HEK293 (cell line): ENCODE results near the gene NUBPL.

Experiments
- CTCF ChIA-PET: fragments of 350-600 bp; formaldehyde crosslinking; extraction: SDS; loops from one replicate; lab custom pipeline; 2021; ENCODE audit warnings: antibody characterized with exemption; lab: Yijun Ruan, JAX
- POLR2A ChIA-PET: fragments of 300-600 bp; formaldehyde crosslinking; extraction: SDS; loops from one replicate; lab custom pipeline; 2020; ENCODE audit warnings: antibody characterized with exemption, inconsistent platforms; lab: Yijun Ruan, JAX
- H3K27ac ChIP-seq: fragments of 200-500 bp; sonication (Bioruptor generic); 2 replicates; pipeline ENCODE4 v1.5.1; 2014; ENCODE audit warnings: low read depth, low read length, control low read depth, inconsistent platforms; ENCODE audit errors: extremely low read depth
- H3K36me3 ChIP-seq, 2 experiments: fragments of 200-500 bp in 1 of 2; sonication (Bioruptor generic) in 1 of 2; 1 replicate in 1 of 2; 2 replicates in 1 of 2; pipeline ENCODE4 v1.5.1; 2014 to 2017; ENCODE audit warnings: inconsistent platforms in 2 of 2, low read length in 2 of 2; ENCODE audit not compliant: control insufficient read depth in 2 of 2, insufficient read depth in 1 of 2
- H3K4me1 ChIP-seq: fragments of 200-500 bp; sonication (Bioruptor generic); 2 replicates; pipeline ENCODE4 v1.5.1; 2014; ENCODE audit warnings: mild to moderate bottlenecking, low read length, inconsistent platforms; ENCODE audit not compliant: control insufficient read depth, insufficient read depth
- H3K4me3 ChIP-seq: 2 replicates; pipeline ENCODE4 v1.5.1; 2011; ENCODE audit warnings: low read depth, mild to moderate bottlenecking, control low read depth, low read length, moderate library complexity
- H3K9me3 ChIP-seq: fragments of 200-500 bp; sonication (Bioruptor generic); 2 replicates; pipeline ENCODE4 v1.5.1; 2014; ENCODE audit warnings: low read depth, low read length, inconsistent platforms; ENCODE audit not compliant: control insufficient read depth, insufficient read depth
- EGR2 ChIP-seq: fragments of 450-650 bp; formaldehyde crosslinking; IDR thresholded peaks from 2 replicates; pipeline ENCODE4 v1.5.1; 2016; ENCODE audit warnings: low read depth, missing biosample characterization, missing genetic modification characterization
- KLF1 ChIP-seq: fragments of 450-650 bp; formaldehyde crosslinking; IDR thresholded peaks from 2 replicates; pipeline ENCODE4 v1.5.1; 2016; ENCODE audit warnings: missing biosample characterization, missing genetic modification characterization
- PBX3 ChIP-seq: sonication (generic); formaldehyde crosslinking; IDR thresholded peaks from 2 replicates; pipeline ENCODE4 v1.8.1; 2022; ENCODE audit warnings: mild to moderate bottlenecking, moderate library complexity, missing genetic modification reagents
- SCRT1 ChIP-seq: fragments of 450-650 bp; formaldehyde crosslinking; IDR thresholded peaks from 2 replicates; pipeline ENCODE4 v1.5.1; 2016; ENCODE audit warnings: missing biosample characterization, missing genetic modification characterization, borderline replicate concordance
- SCRT2 ChIP-seq: fragments of 450-650 bp; formaldehyde crosslinking; IDR thresholded peaks from 2 replicates; pipeline ENCODE4 v1.5.1; 2016; ENCODE audit warnings: missing biosample characterization, missing genetic modification characterization
- ZBTB11 ChIP-seq: fragments of 450-650 bp; formaldehyde crosslinking; conservative IDR thresholded peaks from 2 replicates; pipeline ENCODE4 v1.5.1; 2016; ENCODE audit warnings: low read depth, missing biosample characterization, missing genetic modification characterization
- ZBTB8A ChIP-seq: fragments of 450-650 bp; formaldehyde crosslinking; IDR thresholded peaks from 2 replicates; pipeline ENCODE4 v1.5.1; 2016; ENCODE audit warnings: missing biosample characterization, missing genetic modification characterization
- ZEB2 ChIP-seq: fragments of 450-650 bp; formaldehyde crosslinking; IDR thresholded peaks from 2 replicates; pipeline ENCODE4 v1.5.1; 2016; ENCODE audit warnings: missing biosample characterization, missing genetic modification characterization
- ZNF140 ChIP-seq: fragments of 450-650 bp; formaldehyde crosslinking; IDR thresholded peaks from 2 replicates; pipeline ENCODE4 v1.5.1; 2016; ENCODE audit warnings: missing biosample characterization, missing genetic modification characterization
- ZNF155 ChIP-seq: fragments of 450-650 bp; formaldehyde crosslinking; IDR thresholded peaks from 2 replicates; pipeline ENCODE4 v1.5.1; 2016; ENCODE audit warnings: missing biosample characterization, missing genetic modification characterization
- ZNF16 ChIP-seq: fragments of 450-650 bp; formaldehyde crosslinking; IDR thresholded peaks from 2 replicates; pipeline ENCODE4 v1.5.1; 2016; ENCODE audit warnings: low read depth, missing biosample characterization, missing genetic modification characterization
- ZNF2 ChIP-seq: fragments of 450-650 bp; formaldehyde crosslinking; IDR thresholded peaks from 2 replicates; pipeline ENCODE4 v1.5.1; 2016; ENCODE audit warnings: missing biosample characterization, missing genetic modification characterization
- ZNF211 ChIP-seq: fragments of 450-650 bp; formaldehyde crosslinking; IDR thresholded peaks from 2 replicates; pipeline ENCODE4 v1.5.1; 2016; ENCODE audit warnings: low read depth, missing biosample characterization, missing genetic modification characterization
- ZNF214 ChIP-seq: fragments of 450-650 bp; formaldehyde crosslinking; IDR thresholded peaks from 2 replicates; pipeline ENCODE4 v1.5.1; 2017; ENCODE audit warnings: missing biosample characterization, mild to moderate bottlenecking, missing genetic modification characterization, borderline replicate concordance
- ZNF24 ChIP-seq: fragments of 450-650 bp; formaldehyde crosslinking; IDR thresholded peaks from 2 replicates; pipeline ENCODE4 v1.5.1; 2016; ENCODE audit warnings: missing biosample characterization, missing genetic modification characterization
- ZNF292 ChIP-seq: fragments of 450-650 bp; formaldehyde crosslinking; IDR thresholded peaks from 2 replicates; pipeline ENCODE4 v1.5.1; 2016; ENCODE audit warnings: low read depth, missing biosample characterization, missing genetic modification characterization, borderline replicate concordance
- ZNF324 ChIP-seq: fragments of 450-650 bp; formaldehyde crosslinking; IDR thresholded peaks from 2 replicates; pipeline ENCODE4 v1.5.1; 2016; ENCODE audit warnings: missing biosample characterization, missing genetic modification characterization
- ZNF354C ChIP-seq: fragments of 450-650 bp; formaldehyde crosslinking; IDR thresholded peaks from 2 replicates; pipeline ENCODE4 v1.5.1; 2016; ENCODE audit warnings: missing biosample characterization, missing genetic modification characterization, low read depth, borderline replicate concordance
- ZNF37A ChIP-seq: fragments of 450-650 bp; IDR thresholded peaks from 2 replicates; pipeline ENCODE4 v1.5.1; 2018; ENCODE audit warnings: missing biosample characterization, missing genetic modification characterization
- ZNF571 ChIP-seq: fragments of 450-650 bp; formaldehyde crosslinking; IDR thresholded peaks from 2 replicates; pipeline ENCODE4 v1.5.0; 2017; ENCODE audit warnings: missing biosample characterization, missing genetic modification characterization
- ZNF610 ChIP-seq: fragments of 450-650 bp; formaldehyde crosslinking; IDR thresholded peaks from 2 replicates; pipeline ENCODE4 v1.5.1; 2016; ENCODE audit warnings: missing biosample characterization, missing genetic modification characterization, borderline replicate concordance
- ZNF624 ChIP-seq: fragments of 450-650 bp; formaldehyde crosslinking; IDR thresholded peaks from 2 replicates; pipeline ENCODE4 v1.5.1; 2017; ENCODE audit warnings: missing biosample characterization, missing genetic modification characterization
- ZNF660 ChIP-seq: fragments of 450-650 bp; IDR thresholded peaks from 2 replicates; pipeline ENCODE4 v1.5.1; 2018; ENCODE audit warnings: missing biosample characterization, mild to moderate bottlenecking, missing genetic modification characterization
- ZNF677 ChIP-seq: fragments of 450-650 bp; IDR thresholded peaks from 2 replicates; pipeline ENCODE4 v1.5.0; 2018; ENCODE audit warnings: missing biosample characterization, mild to moderate bottlenecking, missing genetic modification characterization, moderate library complexity
- ZNF76 ChIP-seq: fragments of 450-650 bp; formaldehyde crosslinking; IDR thresholded peaks from 2 replicates; pipeline ENCODE4; 2016; ENCODE audit warnings: low read depth, missing biosample characterization, missing genetic modification characterization, borderline replicate concordance
- ZSCAN16 ChIP-seq: fragments of 450-650 bp; formaldehyde crosslinking; IDR thresholded peaks from 2 replicates; pipeline ENCODE4 v1.5.1; 2016; ENCODE audit warnings: missing biosample characterization, missing genetic modification characterization
- ZSCAN30 ChIP-seq: fragments of 450-650 bp; IDR thresholded peaks from 2 replicates; pipeline ENCODE4 v1.5.1; 2018; ENCODE audit warnings: missing biosample characterization, mild to moderate bottlenecking, missing genetic modification characterization, moderate library complexity

NUBPL gene

GRCh38 chr14:31893221-31893757 is 332.1 kb downstream of the NUBPL start:
- Histone ChIP-seq H3K4me1 (no peaks in the 10 kb centered on the region), H3K27ac (no peak overlapping the region), H3K4me3 (no peak overlapping the region), H3K9me3 (no peaks in the 10 kb centered on the region), H3K36me3 (no peaks in the 10 kb centered on the region)
- CTCF ChIA-PET: no interaction called here
- POLR2A ChIA-PET: no interaction called here
- TF ChIP-seq ZNF140 (tag by site-specific recombination) (no peak), ZNF24 (tag by site-specific recombination) (no peak), ZNF76 (no peak), ZNF324 (no peak), ZNF214 (tag by site-specific recombination) (no peak), ZNF155 (tag by site-specific recombination) (no peak), ZNF677 (no peak), PBX3 (CRISPR knock-in tag) (no peak), ZNF16 (tag by site-specific recombination) (no peak), ZNF610 (tag by site-specific recombination) (no peak), ZNF624 (tag by site-specific recombination) (no peak), ZNF37A (tag by site-specific recombination) (no peak), EGR2 (tag by site-specific recombination) (no peak), ZSCAN16 (tag by site-specific recombination) (no peak), ZBTB8A (tag by site-specific recombination) (no peak), ZNF292 (no peak), ZNF660 (no peak), ZNF211 (tag by site-specific recombination) (no peak), SCRT2 (tag by site-specific recombination) (no peak), ZSCAN30 (no peak)

GRCh38 chr14:31894351-31894750 is 333.1 kb downstream of the NUBPL start:
- CTCF ChIA-PET: no interaction called here

More at GRCh38 chr14:31894351-31894750, 333.1 kb downstream of the NUBPL start:
- H3K4me1 ChIP-seq: no peaks in the 10 kb centered on the region
- H3K36me3 ChIP-seq: no peaks in the 10 kb centered on the region
- H3K4me3 ChIP-seq: no peak overlapping the region
- no peaks in the 10 kb centered on the region for H3K9me3 ChIP-seq
- H3K27ac ChIP-seq: no peak overlapping the region
- TF ChIP-seq SCRT1 (tag by site-specific recombination): no peak
- TF ChIP-seq ZEB2 (tag by site-specific recombination): no peak
- TF ChIP-seq ZNF16 (tag by site-specific recombination): no peak
- no peak for TF ChIP-seq ZNF354C
- no peak for TF ChIP-seq ZBTB11 (tag by site-specific recombination)
- no peak for TF ChIP-seq ZNF155 (tag by site-specific recombination)
- TF ChIP-seq ZNF2 (tag by site-specific recombination): no peak
- no peak for TF ChIP-seq ZNF571 (tag by site-specific recombination)
- TF ChIP-seq KLF1 (tag by site-specific recombination): no peak
- POLR2A ChIA-PET: no interaction called here
